Neuronal stem cell (in vitro differentiated cells): ENCODE measurements around the gene CA9.

ENCODE experiments used
- DNase-seq: peaks from one replicate; pipeline ENCODE4 v3.0.0-alpha.2; 2013; ENCODE audit warnings: low spot score
- H2AFZ ChIP-seq: one replicate; pipeline ENCODE4 v1.6.1; 2013; ENCODE audit warnings: mild to moderate bottlenecking, low read length, inconsistent platforms
- H2AK5ac ChIP-seq: 2 replicates; pipeline ENCODE4 v1.6.1; 2013; ENCODE audit warnings: low read depth, mild to moderate bottlenecking, inconsistent platforms, low read length, moderate library complexity, mixed read lengths
- H2BK120ac ChIP-seq: 2 replicates; pipeline ENCODE4 v1.6.1; 2013; ENCODE audit warnings: low read depth, mild to moderate bottlenecking, inconsistent platforms, low read length, moderate library complexity, mixed read lengths
- H2BK12ac ChIP-seq: one replicate; pipeline ENCODE4 v1.6.1; 2013; ENCODE audit warnings: low read length, inconsistent platforms
- H2BK15ac ChIP-seq: 2 replicates; pipeline ENCODE4 v1.6.1; 2013; ENCODE audit warnings: mild to moderate bottlenecking, low read length, inconsistent platforms, mixed read lengths
- H2BK5ac ChIP-seq: one replicate; pipeline ENCODE4 v1.6.1; 2013; ENCODE audit warnings: inconsistent platforms, mild to moderate bottlenecking, low read length, moderate library complexity
- H3K14ac ChIP-seq: one replicate; pipeline ENCODE4 v1.6.1; 2013; ENCODE audit warnings: low read length, inconsistent platforms
- H3K18ac ChIP-seq: 2 replicates; pipeline ENCODE4 v1.6.1; 2013; ENCODE audit warnings: low read length, inconsistent platforms
- H3K23ac ChIP-seq: 2 replicates; pipeline ENCODE4 v1.6.1; 2013; ENCODE audit warnings: low read depth, mild to moderate bottlenecking, mixed read lengths, low read length, inconsistent platforms; ENCODE audit not compliant: poor library complexity
- H3K27ac ChIP-seq: replicated peaks from 3 replicates; pipeline ENCODE4 v1.5.1; 2013; ENCODE audit warnings: low read length, inconsistent platforms
- H3K27me3 ChIP-seq, 3 experiments: 2 replicates each; pipeline ENCODE4 v1.6.1; 2013; ENCODE audit warnings: low read length in 3 of 3, mild to moderate bottlenecking in 2 of 3, inconsistent platforms in 1 of 3, low read depth in 1 of 3, mixed read lengths in 1 of 3, moderate library complexity in 1 of 3; ENCODE audit not compliant: control insufficient read depth in 3 of 3, insufficient read depth in 3 of 3
- H3K36me3 ChIP-seq, 2 donors: replicated peaks in 1 of 2; 2 replicates each; pipeline ENCODE4 v1.6.1; 2013; ENCODE audit warnings: low read length in 2 of 2; ENCODE audit not compliant: control insufficient read depth in 2 of 2, insufficient read depth in 2 of 2
- H3K4ac ChIP-seq: 2 replicates; pipeline ENCODE4 v1.6.1; 2013; ENCODE audit warnings: inconsistent platforms, mild to moderate bottlenecking, low read length, moderate library complexity
- H3K4me1 ChIP-seq, 2 donors: 1 replicate in 1 of 2; 2 replicates in 1 of 2; pipeline ENCODE4 v1.6.1; 2013; ENCODE audit warnings: low read length in 2 of 2, low read depth in 1 of 2; ENCODE audit not compliant: control insufficient read depth in 2 of 2, insufficient read depth in 1 of 2
- H3K4me2 ChIP-seq: one replicate; pipeline ENCODE4 v1.6.1; 2013; ENCODE audit warnings: mild to moderate bottlenecking, low read length, inconsistent platforms; ENCODE audit not compliant: insufficient read depth, poor library complexity, severe bottlenecking
- H3K4me3 ChIP-seq, 2 donors: 2 replicates each; pipeline ENCODE4 v1.5.1; 2013; ENCODE audit warnings: low read length in 2 of 2, mild to moderate bottlenecking in 2 of 2, inconsistent platforms in 1 of 2, moderate library complexity in 1 of 2
- H3K79me1 ChIP-seq: one replicate; pipeline ENCODE4 v1.6.1; 2013; ENCODE audit warnings: low read depth, mild to moderate bottlenecking, inconsistent platforms, low read length, moderate library complexity
- H3K9ac ChIP-seq: one replicate; pipeline ENCODE4 v1.6.1; 2013; ENCODE audit warnings: mild to moderate bottlenecking, low read depth, low read length, inconsistent platforms; ENCODE audit not compliant: poor library complexity
- H3K9me3 ChIP-seq, 2 donors: replicated peaks in 1 of 2; 2 replicates each; pipeline versions ENCODE3 to v1.6.1; 2013; ENCODE audit warnings: low read length in 2 of 2, mild to moderate bottlenecking in 2 of 2, inconsistent platforms in 1 of 2, low read depth in 1 of 2, mixed read lengths in 1 of 2, moderate library complexity in 1 of 2; ENCODE audit not compliant: control insufficient read depth in 2 of 2, insufficient read depth in 1 of 2
- H4K8ac ChIP-seq: one replicate; pipeline ENCODE4 v1.6.1; 2013; ENCODE audit warnings: low read depth, mild to moderate bottlenecking, inconsistent platforms, low read length, moderate library complexity
- H4K91ac ChIP-seq: one replicate; pipeline ENCODE4 v1.6.1; 2013; ENCODE audit warnings: low read length, low read depth, mild to moderate bottlenecking, inconsistent platforms; ENCODE audit not compliant: poor library complexity
- WGBS, 2 donors: extraction: QIAGEN DNeasy Blood & Tissue Kit; methylation state at CpG; one replicate each; pipeline ENCODE4 v1.1.7; 2013; ENCODE audit warnings: missing lambda C conversion rate in 2 of 2, mixed read lengths in 1 of 2; ENCODE audit not compliant: insufficient read length in 2 of 2, insufficient replicate concordance in 1 of 2; ENCODE audit errors: extremely low coverage in 2 of 2; 5-methylcytosine and 5-hydroxymethylcytosine counted together

Gene CA9

DNA sequence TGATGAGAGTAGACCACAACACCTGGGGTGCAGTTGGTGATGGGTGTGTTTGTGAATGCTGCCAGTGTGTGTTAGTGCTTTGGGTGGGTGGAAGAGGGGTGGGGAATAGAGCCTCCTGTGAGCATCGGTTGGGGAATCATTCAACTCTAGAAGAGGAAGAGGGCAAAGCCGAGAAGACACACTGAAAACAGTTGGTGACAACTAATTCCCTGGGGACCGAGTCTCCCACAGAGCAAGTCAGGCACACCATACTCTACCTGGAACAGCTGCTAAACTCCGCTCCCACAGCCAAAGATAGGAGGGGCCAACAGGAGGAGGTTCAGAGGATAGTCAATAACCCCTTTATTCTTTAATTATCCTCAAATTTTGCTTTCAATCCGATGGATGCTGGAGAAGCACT, 7.2 kb upstream of the CA9 start:
- H3K9ac ChIP-seq: no peak overlapping the region
- no peak overlapping the region for H3K4me3 ChIP-seq
- no CpG with 5 or more reads among the region's 5 CpGs for WGBS, 2 donors
- DNase-seq: no peak
- peaks cover 5 to 13% of the 10 kb centered on the region in 2 donors for H3K4me1 ChIP-seq
- no peak overlapping the region for H2BK5ac ChIP-seq
- peaks cover 0 to 3% of the 10 kb centered on the region in 2 donors for H3K9me3 ChIP-seq
- H2AK5ac ChIP-seq: peak overlapping the region; percentile 1
- H3K27me3 ChIP-seq: peaks cover 0 to 4% (median 0%) of the 10 kb centered on the region in 3 experiments
- H3K18ac ChIP-seq: no peak overlapping the region
- no peak overlapping the region for H2BK120ac ChIP-seq
- H4K91ac ChIP-seq: no peak overlapping the region
- H3K27ac ChIP-seq: no peak overlapping the region
- H3K79me1 ChIP-seq: peaks cover 8% of the 10 kb centered on the region
- H3K23ac ChIP-seq: no peak overlapping the region
- no peak overlapping the region for H3K4ac ChIP-seq
- no peak overlapping the region for H2BK15ac ChIP-seq
- H4K8ac ChIP-seq: no peak overlapping the region
- no peak overlapping the region for H3K4me2 ChIP-seq
- no peak overlapping the region for H3K14ac ChIP-seq
- no peak overlapping the region for H2BK12ac ChIP-seq
- peaks cover 17 to 23% of the 10 kb centered on the region in 2 donors for H3K36me3 ChIP-seq
- H2AFZ ChIP-seq: no peak overlapping the region

DNA sequence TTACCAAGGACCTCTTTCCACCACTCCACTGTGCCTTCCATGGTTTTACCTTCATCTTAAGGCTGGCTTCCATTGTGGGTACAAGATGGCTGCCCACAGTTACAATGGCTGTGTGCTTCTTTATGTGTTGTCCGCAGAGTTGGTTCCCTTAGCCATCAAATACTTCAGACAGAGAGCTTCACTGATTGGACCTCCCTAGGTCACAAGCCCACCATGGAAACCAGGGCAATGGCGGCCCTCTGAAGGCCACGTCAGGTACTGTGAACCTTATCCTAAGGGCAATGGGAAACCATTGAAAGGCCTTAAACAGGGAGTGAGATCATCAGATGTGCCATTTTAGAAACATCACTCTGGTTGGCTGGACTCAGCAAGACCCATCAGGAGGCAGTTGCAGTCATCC, 5.8 kb upstream of the CA9 start:
- no peak overlapping the region for H2BK5ac ChIP-seq
- peaks cover 5 to 12% of the 10 kb centered on the region in 2 donors for H3K4me1 ChIP-seq
- H3K4me3 ChIP-seq: peak overlapping the region in 1 of 2 donors; percentile 51
- no peak overlapping the region for H4K91ac ChIP-seq
- peaks cover 4 to 9% of the 10 kb centered on the region in 2 donors for H3K36me3 ChIP-seq
- H2BK120ac ChIP-seq: no peak overlapping the region
- no peak overlapping the region for H2BK15ac ChIP-seq
- peaks cover 0 to 9% (median 0%) of the 10 kb centered on the region in 3 experiments for H3K27me3 ChIP-seq
- H2AK5ac ChIP-seq: no peak overlapping the region
- peaks cover 0 to 3% of the 10 kb centered on the region in 2 donors for H3K9me3 ChIP-seq
- H3K23ac ChIP-seq: no peak overlapping the region
- H3K79me1 ChIP-seq: peaks cover 8% of the 10 kb centered on the region
- no peak overlapping the region for H3K9ac ChIP-seq
- H3K14ac ChIP-seq: no peak overlapping the region
- peak overlapping the region; percentile 33 for H2AFZ ChIP-seq
- H3K18ac ChIP-seq: peak overlapping the region; percentile 32
- H3K4me2 ChIP-seq: no peak overlapping the region
- no peak overlapping the region for H2BK12ac ChIP-seq
- DNase-seq: no peak
- no peak overlapping the region for H3K4ac ChIP-seq
- no peak overlapping the region for H4K8ac ChIP-seq
- no CpG with 5 or more reads among the region's 3 CpGs for WGBS, 2 donors
- H3K27ac ChIP-seq: no peak overlapping the region

DNA sequence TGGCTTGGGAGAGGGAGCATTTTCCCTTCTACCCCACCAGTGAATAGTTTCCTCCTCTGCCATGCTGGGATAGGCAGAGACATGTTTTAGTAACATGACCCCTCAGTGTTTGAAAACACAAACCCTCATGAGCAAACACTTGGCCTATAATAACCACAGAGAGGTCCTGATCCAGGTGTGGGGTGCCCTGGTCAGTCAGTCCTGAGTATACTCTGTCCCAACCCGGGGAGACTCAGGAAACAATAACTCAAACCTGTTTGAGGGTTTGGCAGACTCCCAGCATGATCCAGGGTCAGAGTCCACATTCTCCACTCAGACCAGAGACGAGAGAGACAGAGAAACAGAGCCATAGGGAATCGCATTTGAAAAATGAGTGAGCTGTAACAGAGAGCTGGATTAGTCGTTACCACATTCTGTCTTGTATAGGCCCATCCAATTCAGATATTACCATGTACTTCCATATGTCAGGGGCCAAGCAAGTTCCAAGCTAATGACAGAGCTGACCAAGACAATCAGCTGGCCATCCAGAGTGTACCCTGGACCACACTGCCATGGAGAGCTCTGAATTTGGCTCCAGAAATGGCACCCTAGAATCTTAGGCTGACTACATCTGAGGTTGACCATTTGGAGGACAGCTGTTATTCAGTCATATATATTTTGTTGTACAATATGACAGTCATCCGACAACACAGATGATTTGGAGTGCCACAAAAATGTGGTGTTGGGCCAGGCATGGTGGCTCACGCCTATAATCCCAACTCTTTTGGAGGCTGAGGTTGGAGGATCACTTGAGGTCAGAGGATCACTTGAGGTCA, 4.2 kb upstream of the CA9 start:
- H2BK12ac ChIP-seq: no peak overlapping the region
- no CpG with 5 or more reads among the region's 6 CpGs for WGBS, 2 donors
- no peak overlapping the region for H3K4me3 ChIP-seq
- peaks cover under 1 to 1% of the 10 kb centered on the region in 2 donors for H3K4me1 ChIP-seq
- H2AK5ac ChIP-seq: no peak overlapping the region
- H2AFZ ChIP-seq: peak overlapping the region; percentile 19
- peaks cover 0 to 25% (median 0%) of the 10 kb centered on the region in 3 experiments for H3K27me3 ChIP-seq
- H2BK120ac ChIP-seq: no peak overlapping the region
- H3K23ac ChIP-seq: no peak overlapping the region
- no peak for DNase-seq
- no peak overlapping the region for H3K14ac ChIP-seq
- H3K9ac ChIP-seq: no peak overlapping the region
- no peak overlapping the region for H3K27ac ChIP-seq
- H3K18ac ChIP-seq: no peak overlapping the region
- H3K4ac ChIP-seq: no peak overlapping the region
- H3K36me3 ChIP-seq: no peaks in the 10 kb centered on the region
- H3K4me2 ChIP-seq: no peak overlapping the region
- H3K79me1 ChIP-seq: peaks cover 4% of the 10 kb centered on the region
- H2BK5ac ChIP-seq: no peak overlapping the region
- no peak overlapping the region for H4K8ac ChIP-seq
- H2BK15ac ChIP-seq: no peak overlapping the region
- peaks cover 0 to 3% of the 10 kb centered on the region in 2 donors for H3K9me3 ChIP-seq
- H4K91ac ChIP-seq: no peak overlapping the region

DNA sequence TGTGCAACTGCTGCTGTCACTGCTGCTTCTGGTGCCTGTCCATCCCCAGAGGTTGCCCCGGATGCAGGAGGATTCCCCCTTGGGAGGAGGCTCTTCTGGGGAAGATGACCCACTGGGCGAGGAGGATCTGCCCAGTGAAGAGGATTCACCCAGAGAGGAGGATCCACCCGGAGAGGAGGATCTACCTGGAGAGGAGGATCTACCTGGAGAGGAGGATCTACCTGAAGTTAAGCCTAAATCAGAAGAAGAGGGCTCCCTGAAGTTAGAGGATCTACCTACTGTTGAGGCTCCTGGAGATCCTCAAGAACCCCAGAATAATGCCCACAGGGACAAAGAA, 265 bp downstream of the CA9 start:
- no peaks in the 10 kb centered on the region for H3K9me3 ChIP-seq
- H3K4me2 ChIP-seq: no peak overlapping the region
- H4K91ac ChIP-seq: no peak overlapping the region
- H4K8ac ChIP-seq: no peak overlapping the region
- peak overlapping the region; percentile 72 for H2BK15ac ChIP-seq
- DNase-seq: no peak
- H2BK12ac ChIP-seq: no peak overlapping the region
- H3K4me3 ChIP-seq: no peak overlapping the region
- no peak overlapping the region for H2BK5ac ChIP-seq
- H3K27ac ChIP-seq: no peak overlapping the region
- peak overlapping the region; percentile 77 for H3K23ac ChIP-seq
- no peak overlapping the region for H2AFZ ChIP-seq
- no peak overlapping the region for H3K4ac ChIP-seq
- H3K4me1 ChIP-seq: peaks cover 0 to 6% of the 10 kb centered on the region in 2 donors
- no CpG with 5 or more reads among the region's 3 CpGs for WGBS, 2 donors
- H2BK120ac ChIP-seq: no peak overlapping the region
- H3K27me3 ChIP-seq: peaks cover 0 to 34% (median 0%) of the 10 kb centered on the region in 3 experiments
- H3K9ac ChIP-seq: no peak overlapping the region
- no peaks in the 10 kb centered on the region for H3K36me3 ChIP-seq
- no peaks in the 10 kb centered on the region for H3K79me1 ChIP-seq
- H3K14ac ChIP-seq: no peak overlapping the region
- H3K18ac ChIP-seq: no peak overlapping the region
- H2AK5ac ChIP-seq: peak overlapping the region; percentile 91
